Sciatic nerve (tissue), 2 donors: ENCODE measurements around the gene CARF. TPM values are rescaled to one million over a fixed set of nuclear protein-coding genes. Genes with fewer than 3 reads are reported as not detected.
"Not testable (repeated sequence)": the region's sequence is repeated elsewhere in the genome, so short reads cannot be mapped to it uniquely, and the experiment has no call there.

Experiments
- ATAC-seq: fragments of 200-7000 bp; cut with Tn5 transposase; one replicate; pipeline ENCODE4 v1.9.1; 2020; ENCODE audit warnings: mild to moderate bottlenecking, moderate library complexity
- DNase-seq: peaks from one replicate; pipeline ENCODE4 v3.0.0-alpha.2; 2020; ENCODE audit warnings: low spot score
- intact Hi-C: fragments of 100-400 bp; cut with DNase I; formaldehyde crosslinking; loops from one replicate; pipeline ENCODE4 v1.14.2; 2022
- total RNA-seq: library from RNA; stranded (reverse); fragmentation: NEBNext Ultra II Directional; extraction: Animal tissue kit (Norgen Biotek cat#: 25700); gene quantifications from one replicate; pipeline ENCODE4 v1.2.1, GENCODE V29; 2021
- donor health status: DM: no; HTN: no; CAD: no.
- donor health status: DM: no; HTN: no; CAD: no.

CARF gene
- total RNA-seq, 1 donor from 2014 or later, result 23.4 TPM

DNA sequence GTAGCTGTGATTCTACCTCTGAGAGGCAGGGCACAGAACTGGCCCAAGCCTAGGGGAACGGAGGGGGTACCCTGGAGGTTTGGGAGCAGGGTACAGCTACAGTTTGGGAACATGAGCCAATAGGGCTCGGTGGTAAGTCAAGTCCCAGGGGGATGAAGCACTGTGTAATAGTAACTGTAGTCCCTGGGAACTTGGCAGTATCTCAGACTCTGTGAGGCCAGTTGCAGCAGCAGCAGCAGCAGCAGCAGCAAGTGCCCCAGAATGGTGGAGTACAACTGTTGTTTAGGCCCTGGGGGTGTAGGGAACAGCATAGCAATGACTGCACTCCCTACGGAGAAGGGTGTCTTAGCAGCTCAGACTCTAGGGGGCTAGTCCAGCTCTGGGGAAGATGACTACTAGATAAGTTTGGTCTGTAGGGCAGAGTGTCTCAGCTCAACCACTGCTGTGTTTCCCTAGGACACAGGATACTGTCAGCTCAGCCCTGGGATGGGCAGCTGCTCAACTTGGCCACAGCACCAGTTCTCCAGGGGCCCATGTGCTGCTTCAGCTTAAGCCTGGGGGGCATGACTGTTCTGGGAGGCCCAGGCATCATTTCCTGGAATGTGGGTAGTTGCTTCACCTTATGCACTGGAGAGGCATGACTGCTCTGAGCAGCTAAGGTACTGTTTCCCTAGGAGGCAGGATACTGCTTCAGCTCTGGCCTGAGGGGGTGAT lies 20.5 kb downstream of the CARF start:
- peak; percentile 61 for ATAC-seq
- intact Hi-C loops, result no loop called here

DNA sequence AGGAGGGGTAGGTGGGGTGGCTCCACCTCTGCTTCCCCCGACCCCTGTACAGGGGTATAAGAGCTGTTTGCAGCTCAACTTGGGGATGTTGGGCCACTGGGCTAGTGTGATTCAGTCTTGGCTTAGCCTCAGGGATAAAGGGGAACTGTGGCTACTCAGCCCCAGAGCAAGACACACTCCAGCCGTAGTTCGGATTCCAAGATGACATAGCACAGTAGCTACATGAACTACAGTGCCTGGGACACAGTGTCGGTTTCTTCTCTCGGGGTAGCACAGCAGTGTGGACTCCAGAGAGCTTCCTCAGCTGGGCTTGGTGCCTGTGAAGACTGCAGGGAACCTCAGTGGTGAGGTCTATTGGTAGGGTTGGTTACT lies 21.1 kb downstream of the CARF start:
- intact Hi-C loops, result no loop called here
- ATAC-seq, result peak; percentile 58

More for the DNA sequence above, 20.5 kb downstream of the CARF start:
- DNase-seq, result no peak

GRCh38 chr2:202933958-202934357 lies 21.9 kb downstream of the CARF start:
- intact Hi-C loops, result no loop called here
- DNase-seq, result no peak

More for the DNA sequence above, 21.1 kb downstream of the CARF start:
- DNase-seq, result no peak

GRCh38 chr2:202934456-202934855 lies 22.4 kb downstream of the CARF start:
- DNase-seq (no peak), ATAC-seq (no peak)
- intact Hi-C loops, result no loop called here

More at GRCh38 chr2:202933958-202934357, 21.9 kb downstream of the CARF start:
- ATAC-seq, result no peak

DNA sequence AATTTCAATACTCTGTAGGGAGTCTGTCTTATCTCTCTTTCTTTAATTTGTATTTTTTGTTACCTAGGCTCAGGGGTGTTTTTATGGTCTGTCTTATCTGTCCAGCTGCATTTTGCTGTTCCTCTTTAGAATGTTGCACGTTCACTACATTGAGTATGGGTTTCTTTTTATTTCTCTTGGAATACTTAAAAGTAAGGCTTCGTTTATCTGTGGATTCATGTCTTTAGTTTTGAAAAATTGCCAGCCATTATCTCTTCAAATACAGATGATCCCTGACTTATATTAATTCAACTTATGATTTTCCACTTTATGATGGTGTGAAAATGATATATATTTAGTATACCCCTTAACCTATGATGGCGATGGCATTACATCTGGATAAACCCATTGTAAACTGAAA lies 26.9 kb downstream of the CARF start:
- no peak for ATAC-seq
- DNase-seq, result no peak
- intact Hi-C loops, result no loop called here

DNA sequence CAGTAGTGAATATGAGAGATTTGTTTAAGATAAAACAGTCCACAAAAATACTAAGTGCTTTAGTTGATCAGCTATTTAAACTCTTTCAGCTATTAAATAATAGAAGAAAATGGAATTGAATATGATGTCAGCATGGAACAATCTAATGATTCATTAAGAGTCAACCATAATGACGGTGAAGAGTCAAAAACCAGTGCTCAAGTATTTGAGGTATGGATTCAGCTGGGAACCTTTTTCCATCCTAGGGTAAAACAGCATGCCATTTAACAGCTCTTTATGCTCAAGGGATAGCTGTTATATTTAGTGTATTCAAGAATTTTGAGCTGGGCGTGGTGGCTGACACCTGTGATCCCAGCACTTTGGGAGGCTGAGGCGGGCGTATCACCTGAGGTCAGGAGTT lies 29.7 kb downstream of the CARF start:
- intact Hi-C loops, result no loop called here
- no peak for ATAC-seq
- no peak for DNase-seq

DNA sequence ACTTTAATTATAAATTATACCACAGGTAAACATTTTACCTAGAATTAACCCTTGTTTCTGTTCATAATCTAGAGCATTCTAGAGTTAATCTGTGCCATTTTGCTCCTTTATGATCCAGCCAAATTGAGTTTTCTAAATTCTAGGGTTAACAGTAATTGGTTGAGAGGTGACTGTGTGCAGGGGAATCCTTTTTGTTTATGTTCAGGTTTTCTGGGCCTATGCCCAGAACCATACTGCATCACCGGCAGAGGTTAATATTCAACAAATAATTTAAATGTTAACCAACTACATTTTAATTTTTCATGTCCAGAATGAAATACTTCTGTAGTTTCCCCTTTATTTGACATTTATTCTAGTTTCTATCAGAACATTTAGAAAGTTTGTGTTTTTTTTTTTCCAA lies 32.3 kb downstream of the CARF start:
- ATAC-seq (no peak), DNase-seq (no peak)
- intact Hi-C loops, result no loop called here

GRCh38 chr2:202944816-202945215 lies 32.7 kb downstream of the CARF start:
- intact Hi-C loops, result no loop called here
- ATAC-seq (no peak), DNase-seq (no peak)

DNA sequence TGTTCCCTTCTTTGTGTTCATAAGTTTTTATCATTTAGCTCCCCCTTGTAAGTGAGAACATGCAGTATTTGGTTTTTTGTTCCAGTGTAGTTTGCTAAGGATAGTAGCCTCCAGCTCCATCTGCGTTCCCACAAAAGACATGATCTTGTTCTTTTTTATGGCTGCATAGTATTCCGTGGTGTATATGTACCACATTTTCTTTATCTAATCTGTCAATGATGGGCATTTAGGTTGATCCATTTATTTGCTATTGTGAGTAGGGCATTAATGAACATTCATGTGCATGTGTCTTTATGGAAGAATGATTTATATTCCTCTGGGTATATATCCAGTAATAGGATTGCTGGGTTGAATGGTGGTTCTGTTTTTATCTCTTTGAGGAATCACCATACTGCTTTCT lies 33.4 kb downstream of the CARF start:
- intact Hi-C loops, result no loop called here
- ATAC-seq (no peak), DNase-seq (no peak)

DNA sequence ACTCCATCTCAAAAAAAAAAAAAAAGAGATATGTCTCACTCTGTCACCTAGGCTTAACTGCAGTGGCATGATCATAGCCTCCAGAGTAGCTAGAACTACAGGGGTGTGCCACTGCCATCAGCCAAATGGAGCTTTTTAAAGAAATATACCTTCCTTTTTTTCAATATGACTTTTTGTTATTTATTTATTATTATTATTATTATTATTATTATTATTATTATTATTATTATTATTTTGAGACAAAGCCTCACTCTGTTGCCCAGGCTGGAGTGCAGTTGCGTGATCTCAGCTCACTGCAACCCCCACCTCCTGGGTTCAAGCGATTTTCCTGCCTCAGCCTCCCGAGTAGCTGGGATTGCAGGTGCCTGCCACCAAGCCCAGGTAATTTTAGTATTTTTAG lies 37.3 kb downstream of the CARF start:
- DNase-seq, intact Hi-C loops, ATAC-seq: not testable (repeated sequence)

- DNase-seq (no peak), ATAC-seq (no peak)
- intact Hi-C loops, result no loop called here
These were observed 38.5 kb downstream of the CARF start for GRCh38 chr2:202950592-202950991.

DNA sequence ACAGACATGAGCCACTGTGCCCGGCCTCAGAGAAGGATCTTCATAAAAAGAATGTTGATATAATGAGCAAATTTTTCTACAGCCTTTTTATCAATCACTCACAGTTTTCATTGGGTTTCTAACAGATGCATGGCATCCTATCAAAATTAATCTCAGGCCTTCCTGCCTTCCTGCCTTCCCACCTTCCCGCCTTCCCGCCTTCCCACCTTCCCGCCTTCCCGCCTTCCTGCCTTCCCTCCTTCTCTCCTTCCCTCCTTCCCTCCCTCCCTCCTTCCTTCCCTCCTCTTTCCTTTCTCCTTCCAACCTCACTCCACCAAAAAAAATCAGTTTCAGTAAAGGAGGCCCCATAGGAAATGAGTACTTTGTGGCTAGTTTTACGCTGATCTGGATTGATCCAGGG lies 48.4 kb downstream of the CARF start:
- intact Hi-C loops, result no loop called here
- no peak for DNase-seq
- no peak for ATAC-seq

- ATAC-seq (no peak), DNase-seq (no peak)
- intact Hi-C loops, result no loop called here
These were observed 51.6 kb downstream of the CARF start for GRCh38 chr2:202963712-202964111.

DNA sequence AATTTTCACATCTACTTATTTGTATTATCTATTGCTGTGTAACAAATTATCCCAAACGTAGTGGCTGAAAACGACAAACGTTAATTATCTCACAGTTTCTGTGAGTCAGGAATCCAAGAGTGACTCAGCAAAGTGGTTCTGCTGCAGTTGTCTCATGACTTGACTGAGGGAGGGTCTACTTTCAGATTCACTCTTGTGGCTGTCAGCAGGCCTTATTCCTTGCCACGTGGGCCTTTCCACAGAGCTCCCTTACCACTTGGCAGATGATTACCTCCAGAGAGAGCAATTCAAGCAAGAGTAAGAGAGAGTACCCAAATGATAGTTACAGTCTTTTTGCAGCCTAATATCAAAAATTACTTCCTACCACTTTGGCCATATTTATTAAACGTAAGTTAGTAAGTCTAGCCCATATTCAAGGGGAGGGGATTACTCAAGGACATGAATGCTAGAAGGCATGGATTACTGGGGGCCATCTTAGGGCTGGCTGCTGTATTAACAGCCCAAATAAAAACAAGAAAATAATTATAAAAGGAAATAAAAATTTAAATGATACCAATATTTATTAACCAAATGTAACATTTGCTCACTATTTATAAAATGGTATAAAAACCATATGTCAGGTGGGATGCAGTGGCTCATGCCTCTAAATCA lies 53.9 kb downstream of the CARF start:
- DNase-seq (no peak), ATAC-seq (no peak)
- intact Hi-C loops, result no loop called here

- ATAC-seq, intact Hi-C loops, DNase-seq: not testable (repeated sequence)
These were observed 57.3 kb downstream of the CARF start for GRCh38 chr2:202969404-202969803.

DNA sequence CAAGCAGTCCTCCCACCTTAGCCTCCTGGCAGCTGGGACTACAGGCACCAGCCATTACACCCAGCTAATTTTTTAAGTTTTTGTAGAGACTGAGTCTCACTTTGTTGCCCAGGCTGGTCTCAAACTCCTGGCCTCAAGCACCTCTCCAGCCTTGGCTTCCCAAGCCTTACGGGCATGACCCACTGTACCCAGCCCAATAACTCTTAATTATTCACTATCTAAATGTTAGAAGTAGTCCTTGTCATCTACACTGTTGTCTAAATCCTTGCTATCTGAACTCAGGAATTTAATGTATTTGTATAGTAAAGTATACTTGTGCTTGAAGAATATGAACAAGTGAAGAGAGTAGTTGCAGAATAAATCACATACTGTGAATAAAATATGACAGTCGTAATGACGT lies 64.7 kb downstream of the CARF start:
- intact Hi-C loops, result no loop called here
- DNase-seq, result no peak

GRCh38 chr2:202982779-202983491 lies 70.9 kb downstream of the CARF start:
- ATAC-seq (no peak), DNase-seq (no peak)
- intact Hi-C loops, result no loop called here

More for the DNA sequence above, 64.7 kb downstream of the CARF start:
- ATAC-seq, result no peak

DNA sequence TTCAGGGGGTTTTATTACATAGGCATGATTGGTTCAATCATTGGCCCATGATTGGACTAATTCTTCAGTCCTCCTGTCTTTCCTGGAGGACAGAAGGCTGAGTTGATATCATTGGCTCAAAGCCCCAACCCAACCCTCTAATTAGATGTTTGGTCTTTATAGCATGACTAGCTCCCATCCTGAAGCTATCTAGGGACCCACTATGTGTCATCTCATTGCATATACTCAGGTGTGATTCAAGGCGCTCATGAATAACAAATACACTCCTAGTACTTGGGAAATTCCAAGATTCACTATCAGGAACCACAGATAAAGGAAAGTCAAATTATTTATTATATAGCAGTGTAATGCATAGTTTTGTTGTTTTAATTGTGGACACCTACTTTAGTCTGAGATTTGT lies 77.7 kb downstream of the CARF start:
- no peak for ATAC-seq
- no peak for DNase-seq
- intact Hi-C loops, result no loop called here

DNA sequence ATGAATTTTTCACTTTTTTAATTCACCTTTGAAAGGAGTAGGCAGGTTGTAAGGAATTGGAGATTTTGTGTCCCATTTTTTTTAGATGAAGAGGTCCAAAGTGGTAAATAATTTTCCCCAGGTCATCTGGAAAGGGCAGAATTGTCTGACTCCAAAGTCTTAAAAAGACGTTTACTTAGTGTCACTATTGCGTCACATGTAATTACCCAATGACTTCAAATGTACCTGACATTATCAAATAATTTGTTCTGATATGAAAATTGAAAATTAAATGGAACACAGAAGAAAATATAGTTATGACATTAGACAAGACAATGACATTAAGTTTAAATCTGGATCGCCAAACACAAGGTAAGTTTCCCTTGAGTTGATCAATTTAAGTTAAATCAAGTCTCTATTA lies 78.4 kb downstream of the CARF start:
- no peak for ATAC-seq
- intact Hi-C loops, result no loop called here
- no peak for DNase-seq

DNA sequence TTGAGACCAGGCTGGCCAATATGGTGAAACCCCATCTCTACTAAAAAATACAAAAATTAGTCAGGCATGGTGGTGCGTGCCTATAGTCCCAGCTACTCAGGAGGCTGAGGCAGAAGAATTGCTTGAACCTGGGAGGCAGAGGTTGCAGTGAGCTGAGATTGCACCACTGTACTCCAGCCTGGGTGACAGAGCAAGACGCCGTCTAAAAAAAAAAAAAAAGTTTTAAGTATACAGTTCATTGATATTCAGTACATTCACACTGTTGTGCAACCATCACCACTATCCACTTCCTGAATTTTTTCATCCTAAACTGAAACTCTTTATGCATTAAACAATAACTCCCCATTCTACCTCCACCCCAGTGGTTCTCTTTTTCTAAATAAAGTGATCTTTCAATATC lies 85.0 kb downstream of the CARF start:
- ATAC-seq, intact Hi-C loops, DNase-seq: not testable (repeated sequence)
